ENCODE results near the gene HOXC12.

Gene HOXC12

DNA sequence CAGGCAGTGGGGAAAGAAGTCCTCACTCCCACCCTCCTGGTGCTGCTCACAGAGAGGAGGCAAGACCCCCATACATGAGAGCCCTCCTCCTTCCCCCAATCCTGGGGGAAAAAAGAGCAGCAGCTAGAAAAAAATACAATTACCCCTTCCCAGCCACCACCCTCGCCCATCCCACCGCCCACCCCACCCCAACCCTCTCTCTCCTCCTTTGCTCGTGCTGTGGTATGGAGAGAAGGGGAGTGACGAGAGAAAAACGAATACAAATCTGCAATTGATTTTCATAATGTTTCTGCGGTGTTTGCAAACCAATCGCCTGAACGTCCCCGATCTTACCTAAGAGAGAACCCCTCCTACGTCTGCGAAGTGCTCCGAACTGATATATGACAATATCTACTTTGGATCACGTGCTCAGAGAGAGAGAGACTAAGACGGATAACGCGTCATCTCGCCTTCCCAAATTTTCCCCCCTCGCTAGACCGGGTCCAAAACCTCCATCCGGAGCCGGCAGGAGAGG is 18.1 kb downstream of the HOXC12 start, which contains the start of gene HOXC11:
Gene HOXC11, plus strand, starts transcription at position 405 of the 514 bp plus-strand sequence. CDS start 116 bp downstream, outside the sequence.
- no peak for DNase-seq (ENCODE audit: low spot score)

- peak; percentile 60 for DNase-seq (ENCODE audit: low spot score)
Observed at GRCh38 chr12:53973236-53974042, 18.7 kb downstream of the HOXC12 start.

GRCh38 chr12:53974084-53975063 is 19.7 kb downstream of the HOXC12 start, which contains the start of gene HOTAIR:
HOTAIR (minus strand) TSS chr12:53974954.
- DNase-seq (ENCODE audit: low spot score) = peak; percentile 74

DNA sequence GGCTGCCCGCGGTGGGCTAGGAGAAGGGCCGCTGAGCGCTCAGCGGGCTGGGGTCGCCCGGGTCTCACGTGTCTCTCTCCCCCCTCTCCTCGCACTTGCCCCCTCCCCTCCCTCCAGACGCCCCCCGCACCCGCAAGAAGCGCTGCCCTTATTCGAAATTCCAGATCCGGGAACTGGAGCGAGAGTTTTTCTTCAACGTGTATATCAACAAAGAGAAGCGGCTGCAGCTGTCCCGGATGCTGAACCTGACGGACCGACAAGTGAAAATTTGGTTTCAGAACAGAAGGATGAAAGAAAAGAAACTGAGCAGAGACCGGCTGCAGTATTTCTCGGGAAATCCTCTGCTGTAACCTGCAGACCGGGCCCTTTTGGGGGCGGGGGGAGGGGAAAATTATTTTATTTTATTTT is 20.4 kb downstream of the HOXC12 start:
- DNase-seq (ENCODE audit: low spot score) = no peak

DNA sequence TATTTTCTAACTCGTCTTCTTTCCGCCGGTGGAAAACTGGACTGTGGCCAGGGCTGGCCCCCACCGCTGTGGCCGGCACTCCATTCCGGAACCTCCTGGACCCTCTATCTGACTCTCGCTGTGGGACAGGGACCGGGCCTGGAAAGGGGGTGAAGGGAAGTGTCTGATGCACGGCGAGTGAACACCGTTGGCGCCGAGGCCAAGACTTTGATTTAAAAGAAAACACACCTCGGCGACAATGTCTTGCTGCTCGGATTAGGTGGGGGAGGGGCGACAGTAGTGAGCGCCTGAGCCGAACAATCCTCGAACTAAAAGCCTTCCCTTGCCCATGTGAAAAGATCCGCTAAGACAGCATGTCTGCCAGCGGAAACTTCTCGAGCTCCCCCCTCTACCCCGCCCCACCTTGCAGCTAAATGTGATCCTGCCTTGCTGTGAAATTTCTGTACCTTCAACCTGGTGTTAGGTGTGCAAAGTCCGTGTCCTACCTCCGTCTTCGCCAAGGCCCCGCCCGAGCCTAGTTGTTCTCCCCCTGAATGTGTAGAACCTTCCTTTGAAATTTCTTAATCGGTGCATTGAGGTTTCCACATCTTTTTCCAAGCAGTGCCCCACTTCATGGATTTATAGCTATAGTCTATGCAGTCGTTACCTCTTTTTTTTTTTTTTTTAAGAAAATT is 20.9 kb downstream of the HOXC12 start:
- no peak for DNase-seq (ENCODE audit: low spot score)

GRCh38 chr12:53976172-53976822 is 21.6 kb downstream of the HOXC12 start:
- no peak for DNase-seq (ENCODE audit: low spot score)

DNA sequence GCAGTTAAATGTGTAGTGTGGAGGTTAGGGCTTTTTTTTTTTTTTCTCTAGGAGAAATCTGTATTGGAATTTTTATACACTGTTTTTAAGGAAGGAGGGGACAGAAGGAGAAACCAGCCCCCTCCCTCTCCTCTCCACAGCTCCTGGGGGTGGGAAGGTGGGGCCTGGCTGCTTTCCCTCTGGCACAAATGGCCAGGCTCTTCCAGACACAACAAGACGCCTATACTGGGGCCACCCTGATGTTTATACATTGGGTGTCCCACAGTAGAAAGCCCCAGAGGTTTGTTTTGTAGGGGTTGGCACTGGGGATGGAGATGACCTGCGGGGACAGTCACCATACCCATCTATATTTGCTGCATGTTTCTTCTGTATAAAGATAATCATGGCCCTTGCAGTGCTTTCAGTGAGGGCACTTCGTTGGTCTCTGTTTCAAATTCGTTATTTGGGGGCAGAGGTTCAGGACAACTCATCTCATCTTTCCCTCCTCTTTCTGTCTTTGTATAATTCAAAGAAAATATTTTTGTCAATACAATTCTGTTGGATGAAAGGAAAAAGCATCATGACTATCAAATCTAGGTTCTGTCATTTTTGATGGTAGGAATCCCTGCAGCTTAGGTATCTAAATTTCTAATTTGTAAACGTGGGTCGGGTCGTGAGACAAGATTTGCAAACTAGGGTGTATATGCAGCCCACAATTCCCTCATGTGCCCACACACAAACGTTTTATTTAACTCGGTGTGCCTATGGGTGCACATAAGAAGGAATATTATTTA is 22.3 kb downstream of the HOXC12 start:
- no peak for DNase-seq (ENCODE audit: low spot score)

- DNase-seq (ENCODE audit: low spot score) = no peak
Observed at GRCh38 chr12:53977596-53978445, 23.1 kb downstream of the HOXC12 start.

DNA sequence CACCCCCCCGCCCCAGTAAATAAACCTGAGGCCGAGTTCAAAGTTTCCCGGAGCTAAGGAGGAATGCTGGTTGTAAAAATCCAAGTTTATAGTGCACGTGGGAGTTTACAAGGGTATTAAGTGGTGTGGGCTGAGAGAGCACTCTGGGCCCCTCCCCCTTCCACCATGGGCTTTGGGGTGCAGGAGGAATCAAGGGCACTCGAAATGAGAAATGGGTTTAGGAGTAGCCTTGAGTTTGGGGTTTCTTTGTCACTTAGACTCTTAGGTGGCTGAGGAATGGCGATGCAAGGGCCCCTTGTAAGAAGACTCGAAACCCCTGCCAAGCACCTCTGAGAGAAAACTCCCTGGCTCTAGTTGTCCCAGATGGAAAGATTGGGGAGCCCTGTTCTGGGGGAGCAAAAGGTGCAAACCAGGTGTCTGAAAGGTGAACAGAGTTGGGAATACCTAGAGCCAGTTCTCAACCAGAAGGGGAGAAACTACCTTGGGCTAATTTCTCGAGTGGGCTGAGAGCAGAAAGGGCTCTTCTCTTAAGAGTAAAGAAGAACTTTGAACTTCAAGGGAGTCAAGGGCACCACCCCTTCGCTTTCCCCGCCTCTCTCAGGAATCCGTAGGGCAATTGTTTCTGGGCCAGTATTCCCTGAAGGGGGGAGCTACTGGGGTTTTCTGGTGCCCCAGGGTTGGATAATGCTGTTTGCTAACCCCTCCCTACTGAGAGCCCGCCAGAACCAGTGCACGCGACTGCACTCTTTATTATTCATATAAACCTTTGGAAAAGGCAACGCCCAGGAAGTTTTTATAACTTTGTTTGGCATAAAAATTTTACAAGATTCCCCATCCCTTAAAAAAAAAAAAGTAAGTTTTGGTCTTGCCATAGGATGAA is 24.0 kb downstream of the HOXC12 start:
- no peak for DNase-seq (ENCODE audit: low spot score)

DNA sequence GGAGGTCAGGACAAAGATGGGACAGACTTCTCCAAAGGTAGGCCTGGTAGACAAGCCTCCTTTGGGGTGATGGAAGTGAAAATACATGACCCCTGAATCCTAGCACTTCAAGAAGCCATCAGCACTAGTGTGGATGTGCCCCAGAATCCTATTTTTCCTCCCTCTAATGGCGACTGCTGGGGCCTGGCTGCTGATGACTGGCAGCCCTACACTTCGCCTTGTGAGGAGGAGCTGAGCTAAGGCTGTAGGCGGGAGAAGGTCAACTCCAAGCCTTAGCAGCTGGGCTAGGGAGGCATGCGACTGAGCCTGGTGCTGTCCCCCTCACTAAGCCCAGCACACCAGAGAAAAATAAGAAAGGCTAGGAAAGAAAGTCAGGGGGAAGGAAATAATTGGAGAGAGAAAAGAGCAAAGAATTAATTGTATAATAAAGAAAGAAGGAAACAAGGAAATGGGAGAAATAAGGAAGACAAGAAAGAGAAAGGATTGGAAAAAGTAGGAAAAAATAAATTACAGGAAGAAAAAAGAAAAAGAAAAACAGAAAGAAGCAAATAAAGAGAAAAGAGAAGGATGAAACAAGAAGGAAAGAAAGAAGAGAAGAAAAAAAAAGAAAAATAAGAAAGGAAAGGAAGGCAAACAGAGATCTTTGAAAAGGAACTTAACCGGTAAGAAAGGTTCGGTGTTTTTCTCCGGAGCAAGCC is 25.6 kb downstream of the HOXC12 start:
- no peak for DNase-seq (ENCODE audit: low spot score)

GRCh38 chr12:53980802-53981496 is 26.2 kb downstream of the HOXC12 start:
- DNase-seq (ENCODE audit: low spot score) = no peak

GRCh38 chr12:53981634-53982565 is 27.2 kb downstream of the HOXC12 start:
- DNase-seq (ENCODE audit: low spot score) = no peak

DNA sequence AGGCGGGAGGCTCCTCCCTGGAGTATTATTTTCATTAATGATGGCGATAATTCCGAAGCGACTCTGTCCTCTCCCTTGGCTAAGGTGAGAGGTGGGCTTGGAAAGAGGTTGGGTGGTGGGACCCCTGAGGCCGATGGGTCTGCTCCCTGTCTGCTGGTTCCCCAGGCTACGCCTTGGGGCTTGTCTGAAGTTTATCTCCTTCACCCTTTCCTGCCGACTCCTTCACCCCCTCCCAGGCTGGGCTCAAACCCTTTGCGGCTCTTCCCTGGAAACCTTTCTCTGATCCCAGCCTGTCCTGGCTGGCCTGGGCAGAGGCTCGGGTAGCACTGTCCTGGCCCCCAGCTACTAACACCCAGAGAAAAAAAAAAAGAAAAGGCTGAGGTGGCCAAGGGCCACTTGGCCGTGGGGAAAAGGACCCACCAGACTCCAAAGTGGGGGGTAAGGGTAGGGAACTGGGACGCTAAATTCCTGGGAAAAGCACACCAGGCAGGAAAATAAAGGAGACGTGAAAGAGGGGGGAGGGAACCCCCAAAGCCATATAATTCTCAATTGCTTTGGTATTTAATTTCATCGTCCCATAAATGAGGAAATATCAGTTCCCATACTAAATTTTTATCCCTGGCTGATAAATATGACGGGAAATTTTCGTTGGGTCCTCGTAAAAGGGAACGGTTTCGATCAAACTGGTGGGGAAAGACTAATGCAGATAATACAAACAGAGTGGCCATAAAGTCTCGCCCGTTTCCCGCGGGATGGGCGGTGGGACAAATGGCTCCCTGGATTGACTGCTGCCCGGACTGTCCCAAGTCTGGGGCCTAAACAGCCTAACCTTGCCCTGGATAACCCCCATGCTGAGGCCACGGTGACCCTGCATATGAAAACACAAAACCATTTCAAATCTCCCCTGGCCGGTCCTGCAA is 28.2 kb downstream of the HOXC12 start:
- no peak for DNase-seq (ENCODE audit: low spot score)

- DNase-seq (ENCODE audit: low spot score) = no peak
Observed at GRCh38 chr12:53983568-53983949, 28.9 kb downstream of the HOXC12 start.

DNA sequence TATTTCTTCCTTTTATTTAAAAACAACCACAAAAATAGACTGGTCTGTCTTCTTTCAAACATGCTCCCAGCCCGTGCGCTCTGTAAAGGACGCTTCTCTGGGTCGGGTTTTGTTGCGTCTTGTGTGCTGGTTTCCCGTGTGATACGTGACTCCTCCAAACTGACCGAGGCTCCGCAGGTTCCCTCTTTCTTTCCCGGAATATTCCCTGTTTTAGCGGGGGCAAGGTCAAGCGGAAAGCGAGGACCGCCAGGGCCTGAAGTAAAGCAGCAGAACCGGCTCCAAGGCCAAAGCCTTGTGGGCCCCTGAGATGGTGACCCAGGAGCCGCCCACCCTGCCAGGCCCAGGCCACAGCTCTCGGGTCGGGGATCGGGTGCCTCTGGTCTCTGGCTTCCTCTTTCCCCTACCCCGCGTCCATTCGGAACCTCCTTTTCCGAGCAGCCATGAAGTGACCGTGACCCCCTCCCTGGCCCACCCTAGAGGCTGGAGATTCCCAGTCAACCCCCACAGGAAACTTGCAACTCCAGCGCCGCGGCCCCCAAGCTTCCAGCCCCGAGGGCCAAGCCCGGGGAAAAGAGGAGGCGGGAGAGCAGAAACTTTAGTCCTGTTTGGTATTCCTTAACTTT is 29.4 kb downstream of the HOXC12 start:
- DNase-seq (ENCODE audit: low spot score) = no peak
